CD4-positive, alpha-beta T cell treated with Interleukin-15 for 4 hours (primary cell): ENCODE data around the gene ISLR.

ENCODE experiments used
- DNase-seq: peaks from one replicate; pipeline ENCODE4 v3.0.0-alpha.2; 2020; ENCODE audit warnings: low spot score

Gene ISLR

GRCh38 chr15:74194572-74195559 lies 21.4 kb downstream of the ISLR start:
- DNase-seq, result no peak

- no peak for DNase-seq
Measured at GRCh38 chr15:74196175-74196574, 22.7 kb downstream of the ISLR start.

GRCh38 chr15:74197176-74197965 lies 23.9 kb downstream of the ISLR start:
- no peak for DNase-seq

- no peak for DNase-seq
Measured at GRCh38 chr15:74199297-74199652, 25.8 kb downstream of the ISLR start.

GRCh38 chr15:74200412-74200815 lies 26.9 kb downstream of the ISLR start:
- DNase-seq, result no peak

- no peak for DNase-seq
Measured at GRCh38 chr15:74200871-74201419, 27.4 kb downstream of the ISLR start.

GRCh38 chr15:74201710-74202420 lies 28.4 kb downstream of the ISLR start:
- no peak for DNase-seq

GRCh38 chr15:74202452-74203401 lies 29.2 kb downstream of the ISLR start, which contains the start of gene STRA6:
Gene STRA6, minus strand, starts transcription at chr15:74202787. Its CDS starts 520 bp downstream, at chr15:74202267.
- DNase-seq, result no peak

- DNase-seq, result no peak
Measured at GRCh38 chr15:74203914-74204431, 30.5 kb downstream of the ISLR start.

- DNase-seq, result no peak
Measured at GRCh38 chr15:74205582-74205947, 32.1 kb downstream of the ISLR start.

GRCh38 chr15:74206801-74207281 lies 33.3 kb downstream of the ISLR start:
- DNase-seq, result no peak

GRCh38 chr15:74207652-74208440 lies 34.3 kb downstream of the ISLR start:
- DNase-seq, result no peak

GRCh38 chr15:74208496-74208895 lies 35.0 kb downstream of the ISLR start:
- no peak for DNase-seq

- DNase-seq, result no peak
Measured at GRCh38 chr15:74208901-74209559, 35.5 kb downstream of the ISLR start.

- no peak for DNase-seq
Measured at GRCh38 chr15:74209560-74209958, 36.0 kb downstream of the ISLR start.

GRCh38 chr15:74209997-74210671 lies 36.6 kb downstream of the ISLR start:
- no peak for DNase-seq

- no peak for DNase-seq
Measured at GRCh38 chr15:74210729-74211128, 37.2 kb downstream of the ISLR start.

- DNase-seq, result no peak
Measured at GRCh38 chr15:74211656-74212055, 38.1 kb downstream of the ISLR start.
